Measurements from ENCODE around the gene AMBRA1.

Gene AMBRA1

DNA sequence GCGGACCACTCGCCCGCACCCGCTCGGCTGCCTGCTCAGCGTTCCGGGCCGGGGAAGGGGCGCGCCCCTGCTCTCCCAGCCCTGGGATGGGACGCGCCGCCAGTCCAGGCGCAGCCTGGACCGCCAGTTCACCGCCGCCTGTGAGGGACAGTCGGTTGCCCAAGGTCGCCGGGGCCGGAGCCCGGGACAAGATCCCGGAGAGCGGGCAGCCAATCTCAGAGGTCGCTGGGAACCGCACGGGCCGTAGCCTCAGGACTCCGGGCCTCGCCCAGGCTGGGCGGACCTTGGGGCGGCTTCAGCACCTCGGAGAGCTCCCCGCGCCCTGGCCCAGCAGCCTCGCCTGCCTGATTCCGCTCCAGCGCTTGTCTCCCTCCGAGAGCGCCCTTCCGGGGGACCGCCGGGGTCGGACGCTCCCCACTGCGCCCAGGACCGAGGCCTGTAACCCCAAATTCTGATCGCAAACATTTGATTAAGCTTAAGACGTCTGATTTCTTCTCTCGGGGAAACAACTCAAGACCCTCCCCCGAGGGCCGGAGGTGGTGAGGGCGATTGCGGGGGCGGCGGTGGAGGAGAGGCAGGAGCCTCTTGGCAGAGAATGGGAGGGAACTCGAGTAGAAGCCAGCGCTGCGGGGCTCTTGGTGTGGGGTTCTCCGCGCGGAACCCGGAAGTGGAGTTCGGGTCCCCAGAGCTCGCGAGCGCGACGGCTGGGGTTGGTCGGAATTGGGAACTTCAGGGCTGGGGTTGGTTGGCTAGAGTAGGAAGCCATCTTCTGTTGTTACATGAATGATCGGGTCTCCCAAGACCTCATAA lies 201.2 kb downstream of the AMBRA1 start:
- peak; percentile 82 to 85 for DNase-seq

DNA sequence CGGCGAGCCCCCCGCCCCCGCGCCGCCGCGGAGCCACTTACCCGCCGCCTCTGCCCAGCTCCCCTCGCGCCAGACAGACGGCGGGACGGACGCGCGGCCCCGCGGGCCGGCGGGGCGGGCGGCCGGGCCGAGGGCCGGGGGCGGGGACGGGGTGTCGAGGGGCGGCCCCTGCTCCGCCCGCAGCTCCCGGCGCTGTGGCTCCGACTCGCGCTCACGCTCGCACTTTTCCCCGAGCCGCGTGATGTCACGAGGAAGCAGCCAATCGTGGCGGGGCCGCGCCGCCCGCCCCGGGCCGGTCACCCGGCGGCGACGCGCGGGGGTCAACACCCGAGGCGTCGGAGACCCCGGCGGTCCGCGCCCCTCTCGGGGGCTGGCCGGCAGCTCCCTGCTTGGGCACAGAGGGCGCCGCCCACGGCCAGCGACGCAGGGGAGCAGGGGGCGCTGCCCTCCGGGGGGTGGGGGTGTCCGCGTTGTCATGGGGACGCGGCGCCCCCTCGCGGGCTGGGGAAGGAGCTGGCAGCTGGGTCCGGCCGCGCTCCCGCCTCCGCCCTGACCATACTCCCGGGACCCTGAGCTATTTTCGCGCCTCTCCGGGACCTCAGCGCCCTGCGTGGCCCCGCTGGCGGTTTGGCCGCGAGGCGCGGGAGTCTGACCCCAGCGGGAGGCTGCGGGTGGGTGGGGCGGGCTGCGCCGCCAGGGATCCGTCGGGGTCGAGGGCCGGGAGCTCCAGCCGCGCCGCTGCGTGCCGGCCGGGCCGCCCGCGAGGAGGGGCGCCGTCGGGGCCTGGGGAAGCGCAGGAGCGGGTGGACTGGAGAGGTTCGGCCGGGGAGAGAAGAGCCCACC lies 202.0 kb downstream of the AMBRA1 start, which contains the start of gene CHRM4:
Gene CHRM4, minus strand, starts transcription at position 199 of the 843 bp plus-strand sequence. CDS start 5,219 bp downstream, outside the sequence.
- peak in 1 of 2 donors; percentile 33 for DNase-seq

DNA sequence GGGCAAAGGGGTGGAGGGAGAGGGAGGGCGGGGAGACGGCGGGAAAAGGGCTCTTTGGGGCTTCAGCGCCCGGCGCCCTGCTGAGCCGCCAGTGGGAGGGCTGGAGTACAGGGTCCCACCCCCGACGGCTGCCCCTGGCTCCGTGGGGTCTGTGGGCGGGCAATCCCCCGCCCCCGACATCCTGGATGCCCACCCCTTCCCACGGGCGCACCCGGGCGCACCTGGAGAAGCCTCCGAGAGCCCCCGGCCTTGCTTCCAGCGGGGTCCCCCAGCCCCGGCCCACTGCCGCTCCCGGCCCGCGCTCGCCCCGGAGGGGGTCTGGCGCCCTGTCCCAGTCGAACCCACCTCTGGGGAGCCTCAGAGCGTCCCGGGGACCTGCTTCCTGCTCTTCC lies 202.6 kb downstream of the AMBRA1 start:
- no peak for DNase-seq

DNA sequence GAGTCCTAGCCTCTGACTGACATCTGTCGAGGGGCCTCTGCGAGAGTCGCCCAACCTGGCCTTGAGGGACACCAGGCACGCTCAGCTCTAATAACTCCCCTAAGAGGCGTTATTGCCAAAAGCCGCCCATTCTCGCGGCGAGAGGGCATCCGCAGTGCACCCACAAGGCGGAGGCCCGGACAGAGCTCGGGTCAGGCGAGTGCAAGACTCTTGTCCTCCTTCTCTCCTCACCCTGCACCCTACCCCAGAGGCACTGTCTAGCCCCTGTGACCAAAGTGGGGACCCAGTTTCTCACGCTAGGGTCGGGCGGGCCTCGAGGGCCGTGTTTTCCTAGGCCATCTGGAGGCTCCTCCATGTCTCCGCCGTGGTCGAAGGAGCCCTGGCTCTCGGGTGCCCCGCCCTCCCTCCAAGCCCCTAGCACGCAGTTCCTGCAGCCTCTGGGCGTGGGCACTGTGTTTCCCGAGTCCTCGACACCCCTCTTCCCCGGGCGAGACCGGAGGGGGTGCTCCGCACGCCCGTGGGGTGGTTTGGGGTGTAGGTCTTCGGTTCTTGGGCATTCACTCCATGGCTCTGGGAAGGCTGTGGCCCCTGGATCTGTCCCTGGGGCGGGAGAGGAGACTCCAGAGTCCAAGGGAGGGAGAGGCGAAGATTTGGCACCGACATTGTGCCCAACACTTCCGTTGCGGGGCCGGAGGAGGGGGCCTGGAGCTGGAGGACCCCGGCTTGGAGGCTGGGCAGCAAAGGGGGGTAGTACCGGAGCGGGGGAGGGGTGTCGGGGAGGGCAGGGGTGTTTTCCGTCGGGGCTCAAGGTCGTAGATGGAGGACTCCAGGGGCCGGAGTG lies 203.3 kb downstream of the AMBRA1 start:
- no peak for DNase-seq

DNA sequence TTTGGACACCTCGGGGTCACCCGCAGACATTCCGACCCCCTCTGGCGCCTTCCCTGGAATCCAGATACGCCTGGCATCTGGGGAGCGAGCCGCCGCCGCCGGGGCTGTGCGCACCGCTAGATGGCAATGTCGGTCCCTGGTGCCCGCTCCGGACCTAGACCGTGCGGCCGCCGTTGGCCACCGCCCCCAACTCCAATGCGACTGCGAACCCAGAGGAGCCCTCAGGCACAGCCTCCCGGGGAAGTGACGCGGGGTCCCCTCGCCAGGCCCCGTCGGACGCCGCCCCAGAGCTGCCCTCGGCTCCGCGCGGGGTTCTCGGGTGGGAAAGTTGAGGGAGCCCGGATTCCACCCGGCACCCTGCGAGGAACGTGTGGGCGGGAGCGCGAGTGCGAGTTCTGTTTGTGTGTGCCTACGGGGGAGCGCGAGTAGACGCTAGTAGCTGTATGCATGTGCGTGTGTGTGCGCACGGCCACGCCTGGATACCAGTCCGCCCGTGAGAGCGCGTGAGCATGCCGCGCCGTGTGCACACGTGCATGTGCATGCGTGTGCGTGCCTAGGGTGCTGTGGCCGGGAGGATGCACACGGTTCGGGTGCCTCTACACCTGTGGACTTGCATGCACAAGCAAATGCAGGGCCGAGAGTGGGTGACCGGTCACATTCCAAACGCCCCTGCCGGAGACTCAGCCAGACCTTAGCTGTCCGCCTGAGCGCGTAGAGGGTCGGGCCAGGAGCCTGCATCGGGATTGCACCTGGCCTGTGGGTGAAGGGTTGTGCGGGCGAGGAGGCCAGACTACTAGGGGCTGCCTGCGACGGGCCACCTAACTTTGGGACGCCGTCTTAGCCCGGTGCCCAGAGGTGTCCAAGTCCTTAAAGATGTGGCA lies 204.1 kb downstream of the AMBRA1 start:
- DNase-seq, result peak; percentile 54 to 74

DNA sequence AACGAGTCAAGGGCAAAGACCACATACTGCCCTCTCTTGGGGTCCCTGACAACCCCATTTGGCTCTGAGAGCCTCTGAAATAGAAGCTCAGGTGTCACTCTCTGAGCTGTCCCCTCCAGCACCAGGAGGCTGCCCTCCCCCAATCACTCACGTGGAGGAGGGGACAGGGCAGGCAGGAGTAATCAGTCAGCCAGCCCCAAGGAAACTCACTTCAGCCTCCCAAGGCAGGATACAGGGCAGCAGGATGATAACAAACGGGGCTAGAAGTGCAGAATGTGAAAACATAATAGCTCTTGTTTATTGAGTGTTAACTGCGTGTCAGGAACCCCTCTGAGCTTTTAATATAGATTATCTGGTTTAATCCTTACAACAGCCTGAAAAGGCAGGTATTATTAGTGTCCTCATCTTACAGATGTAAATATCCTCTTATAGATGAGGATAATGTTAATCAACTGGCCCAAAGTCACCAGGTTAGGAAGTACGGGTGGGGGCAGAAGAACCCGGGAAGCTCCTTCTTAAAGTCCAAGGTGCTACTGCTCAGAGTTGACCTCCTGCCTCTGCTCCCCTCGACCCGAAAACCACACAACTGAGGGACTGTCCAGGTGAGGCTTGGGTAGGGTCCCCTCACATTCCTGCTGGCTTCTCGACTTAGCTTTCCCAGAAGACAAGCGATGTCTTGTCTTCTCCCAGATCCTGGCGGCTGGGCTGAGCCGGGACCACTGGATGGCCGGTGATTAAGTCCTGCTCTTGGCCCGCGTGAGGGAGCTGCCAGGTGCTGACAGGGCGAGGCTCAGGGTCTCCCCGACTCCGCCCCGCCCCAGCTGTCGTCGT lies 205.0 kb downstream of the AMBRA1 start:
- DNase-seq, result no peak

DNA sequence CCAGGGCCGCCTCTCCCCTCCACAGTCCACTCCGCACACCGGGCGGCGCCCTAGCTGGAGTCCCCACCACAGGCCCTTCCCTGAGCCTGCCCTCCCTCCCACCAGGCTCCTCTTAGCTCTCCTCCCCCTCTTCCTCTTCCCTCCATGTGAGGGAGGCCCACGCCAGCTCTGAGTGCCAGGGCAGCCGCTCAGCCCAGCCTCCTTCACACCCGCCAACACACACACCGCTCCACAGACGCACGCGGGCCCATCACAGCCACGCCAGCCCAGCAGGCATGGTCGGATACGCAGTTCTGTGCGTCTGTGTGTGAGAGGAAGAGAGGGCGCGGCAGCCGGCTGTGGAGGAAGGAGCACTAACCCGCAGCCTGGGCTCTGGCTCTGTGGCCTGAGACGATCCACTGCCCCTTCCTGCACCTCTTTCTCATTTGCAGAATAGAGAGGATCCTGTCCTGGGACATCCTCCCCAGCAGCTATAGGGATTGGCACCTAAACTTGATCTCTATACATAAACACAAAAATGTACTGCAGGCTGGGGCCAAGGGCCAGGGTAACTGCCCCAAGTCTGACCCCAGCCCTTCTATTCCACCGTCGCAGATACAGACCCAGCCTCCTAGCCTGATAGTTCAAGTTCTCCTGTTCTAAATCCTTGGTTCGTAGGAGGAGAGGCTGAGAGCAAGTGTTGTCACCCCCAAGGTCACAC lies 205.8 kb downstream of the AMBRA1 start:
- DNase-seq, result peak; percentile 57 to 87

DNA sequence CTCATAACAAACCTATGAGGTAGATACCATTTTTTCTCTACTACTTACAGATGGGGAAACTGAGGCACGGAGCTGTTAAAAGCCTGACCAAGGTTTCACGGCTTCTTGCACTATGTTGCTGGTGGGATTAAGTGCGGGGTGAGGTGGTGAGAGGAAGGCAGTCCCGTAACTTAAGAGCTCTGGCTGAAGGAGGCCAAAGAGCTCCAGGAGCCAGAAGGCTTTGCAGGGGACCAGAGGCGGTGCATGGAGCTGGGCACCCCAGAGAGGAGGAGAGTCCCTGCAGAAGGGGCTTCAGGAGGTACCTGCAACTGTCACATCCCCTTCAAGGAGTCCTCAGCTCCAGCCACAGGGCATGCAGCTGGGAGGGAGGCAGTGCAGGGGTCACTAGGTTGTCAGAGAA lies 206.4 kb downstream of the AMBRA1 start:
- no peak for DNase-seq

DNA sequence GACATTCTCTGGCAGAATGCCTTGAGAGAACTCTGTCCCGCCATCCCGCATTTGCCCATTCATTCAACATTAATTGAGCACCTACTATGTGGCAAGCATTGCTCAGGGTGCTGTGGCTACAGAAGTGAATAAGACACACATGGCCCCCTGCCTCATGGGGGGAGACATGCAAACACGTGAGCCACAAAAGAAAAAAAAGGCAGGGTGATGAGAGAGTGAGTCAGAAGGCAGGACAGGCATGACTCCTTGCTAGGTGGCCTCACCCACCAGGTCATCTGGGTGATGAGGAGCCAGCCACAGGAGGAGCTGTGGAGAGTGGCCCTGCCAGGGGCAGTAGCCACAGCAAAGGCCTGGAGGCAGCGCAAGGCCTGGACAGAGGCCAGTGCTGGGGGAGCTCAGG lies 207.1 kb downstream of the AMBRA1 start:
- no peak for DNase-seq

DNA sequence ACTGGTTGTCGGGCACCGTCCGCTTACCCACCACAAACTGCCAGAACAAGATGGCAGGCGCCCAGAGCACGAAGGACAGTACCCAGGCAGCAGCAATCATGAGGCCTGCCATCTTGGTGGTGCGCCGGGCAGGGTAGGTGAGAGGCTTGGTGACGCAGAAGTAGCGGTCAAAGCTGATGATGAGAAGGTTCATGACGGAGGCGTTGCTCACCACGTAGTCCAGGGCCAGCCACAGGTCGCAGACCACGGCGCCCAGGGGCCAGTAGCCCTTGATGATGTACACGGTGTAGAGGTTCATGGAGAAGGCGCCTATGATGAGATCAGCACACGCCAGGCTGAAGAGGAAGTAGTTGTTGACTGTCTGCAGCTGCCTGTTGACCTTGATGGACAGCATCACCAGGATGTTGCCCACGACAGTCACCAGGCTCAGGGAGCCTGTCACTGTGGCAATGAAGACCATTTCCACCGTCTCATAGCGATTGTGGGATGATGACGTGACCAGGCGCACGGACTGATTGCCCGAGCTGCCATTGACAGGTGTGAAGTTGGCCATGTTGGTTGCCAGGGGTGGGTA lies 207.7 kb downstream of the AMBRA1 start:
- DNase-seq, result peak; percentile 11 to 63

DNA sequence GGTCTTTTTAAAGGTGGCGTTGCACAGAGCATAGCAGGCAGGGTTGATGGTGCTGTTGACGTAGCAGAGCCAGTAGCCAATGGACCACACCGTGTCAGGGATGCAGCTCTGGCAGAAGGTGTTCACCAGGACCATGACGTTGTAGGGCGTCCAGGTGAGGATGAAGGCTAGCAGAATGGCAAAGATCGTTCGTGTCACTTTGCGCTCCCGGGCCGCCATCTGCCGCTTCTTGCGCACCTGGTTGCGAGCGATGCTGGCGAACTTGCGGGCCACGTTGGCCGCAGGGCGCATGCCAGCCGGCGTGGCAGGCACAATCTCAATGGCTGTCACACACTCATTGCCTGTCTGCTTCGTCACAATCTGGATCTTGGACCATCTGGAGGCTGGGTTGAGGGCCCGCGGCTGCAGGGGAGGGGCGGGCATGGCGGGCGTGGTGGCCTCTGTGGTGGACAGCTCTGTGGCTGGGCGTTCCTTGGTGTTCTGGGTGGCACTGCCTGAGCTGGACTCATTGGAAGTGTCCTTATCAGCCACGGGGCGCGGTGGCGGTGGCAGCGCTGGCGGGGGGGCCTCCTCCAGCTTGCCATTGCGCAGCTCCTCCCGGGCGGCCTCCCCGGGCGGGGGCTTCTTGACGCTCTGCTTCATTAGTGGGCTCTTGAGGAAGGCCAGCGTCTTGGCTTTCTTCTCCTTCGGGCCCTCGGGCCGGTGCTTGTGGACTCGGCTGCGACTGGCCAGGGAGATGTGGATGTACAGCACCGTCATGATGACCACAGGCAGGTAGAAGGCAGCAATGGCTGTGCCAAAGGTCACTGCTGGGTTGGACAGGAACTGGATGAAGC lies 208.4 kb downstream of the AMBRA1 start:
- DNase-seq, result no peak

DNA sequence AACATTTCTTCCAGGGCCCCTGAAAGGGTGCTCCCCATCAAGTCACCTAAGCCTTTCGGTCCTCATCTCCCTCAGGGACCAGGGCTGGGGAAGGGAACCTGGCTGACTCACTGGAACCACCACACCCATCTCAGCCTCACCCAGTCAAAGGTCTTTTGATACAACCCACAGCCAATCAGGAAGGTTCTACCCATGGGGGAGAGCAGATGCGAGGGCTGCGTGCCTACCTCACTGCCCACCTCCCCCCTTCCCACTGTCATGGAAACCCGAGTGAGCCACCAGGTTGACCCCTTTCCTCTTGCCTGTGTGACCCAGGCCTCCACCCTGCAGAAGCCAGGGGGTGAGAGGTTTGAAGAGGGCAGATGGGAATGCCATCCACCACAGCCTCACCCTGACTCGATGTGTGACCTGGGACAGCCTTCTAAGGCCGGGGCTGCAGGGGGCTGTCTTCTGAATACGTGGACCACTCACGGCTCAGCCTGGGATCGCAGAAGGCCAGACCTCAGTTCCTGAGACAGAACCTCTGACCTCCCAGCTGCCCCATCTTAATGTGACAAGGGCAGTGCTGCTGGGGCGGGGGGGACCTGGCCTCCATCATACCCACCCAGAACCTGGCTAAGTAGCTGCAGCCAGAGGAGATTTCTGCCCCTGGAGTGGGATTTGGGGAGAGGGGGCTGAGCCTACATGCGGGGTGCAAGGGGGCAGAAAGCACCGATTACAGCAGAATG lies 209.7 kb downstream of the AMBRA1 start:
- DNase-seq, result no peak

DNA sequence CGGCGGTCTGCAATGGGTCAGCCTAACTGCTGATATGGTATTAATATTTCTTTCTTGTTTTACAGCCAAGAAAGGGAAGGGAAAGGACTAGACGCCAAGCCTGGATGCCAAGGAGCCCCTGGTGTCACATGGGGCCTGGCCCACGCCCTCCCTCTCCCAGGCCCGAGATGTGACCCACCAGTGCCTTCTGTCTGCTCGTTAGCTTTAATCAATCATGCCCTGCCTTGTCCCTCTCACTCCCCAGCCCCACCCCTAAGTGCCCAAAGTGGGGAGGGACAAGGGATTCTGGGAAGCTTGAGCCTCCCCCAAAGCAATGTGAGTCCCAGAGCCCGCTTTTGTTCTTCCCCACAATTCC lies 210.4 kb downstream of the AMBRA1 start:
- DNase-seq, result no peak

DNA sequence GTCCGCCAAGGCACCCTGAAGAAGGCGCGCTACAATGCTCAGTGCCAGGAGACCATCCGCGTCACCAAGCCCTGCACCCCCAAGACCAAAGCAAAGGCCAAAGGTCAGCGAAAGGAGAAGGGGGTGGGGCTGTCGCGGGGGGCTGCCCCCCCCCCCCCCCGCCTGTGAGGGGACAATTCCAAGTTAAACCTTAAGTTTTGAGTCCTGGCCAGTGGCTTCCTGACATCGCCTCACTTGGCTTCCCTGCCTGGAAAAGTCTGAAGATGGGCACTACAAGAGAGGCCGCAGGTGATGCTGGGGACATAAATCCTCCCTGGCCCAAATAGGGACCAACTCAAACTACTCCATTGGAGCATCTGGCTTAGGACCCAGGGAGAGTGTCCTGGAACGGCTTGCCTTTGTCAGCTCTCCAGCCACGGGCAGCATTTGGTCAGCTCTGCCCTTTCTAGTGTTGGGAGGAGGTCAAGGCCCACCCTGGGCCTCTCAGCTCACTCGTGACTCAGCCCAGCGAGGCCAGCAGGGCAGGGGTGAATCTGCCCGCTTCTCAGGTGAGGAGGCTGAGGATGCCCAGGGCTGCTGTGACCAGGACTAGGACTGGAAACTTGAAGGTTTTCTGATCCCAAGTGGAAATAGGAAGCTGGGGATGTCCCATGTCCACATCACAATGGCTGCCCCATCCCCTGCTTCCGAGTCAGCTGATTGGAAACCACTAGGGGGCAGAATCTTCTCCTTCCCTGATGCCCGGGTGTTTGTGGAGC lies 211.0 kb downstream of the AMBRA1 start:
- peak in 1 of 2 donors; percentile 38 for DNase-seq

DNA sequence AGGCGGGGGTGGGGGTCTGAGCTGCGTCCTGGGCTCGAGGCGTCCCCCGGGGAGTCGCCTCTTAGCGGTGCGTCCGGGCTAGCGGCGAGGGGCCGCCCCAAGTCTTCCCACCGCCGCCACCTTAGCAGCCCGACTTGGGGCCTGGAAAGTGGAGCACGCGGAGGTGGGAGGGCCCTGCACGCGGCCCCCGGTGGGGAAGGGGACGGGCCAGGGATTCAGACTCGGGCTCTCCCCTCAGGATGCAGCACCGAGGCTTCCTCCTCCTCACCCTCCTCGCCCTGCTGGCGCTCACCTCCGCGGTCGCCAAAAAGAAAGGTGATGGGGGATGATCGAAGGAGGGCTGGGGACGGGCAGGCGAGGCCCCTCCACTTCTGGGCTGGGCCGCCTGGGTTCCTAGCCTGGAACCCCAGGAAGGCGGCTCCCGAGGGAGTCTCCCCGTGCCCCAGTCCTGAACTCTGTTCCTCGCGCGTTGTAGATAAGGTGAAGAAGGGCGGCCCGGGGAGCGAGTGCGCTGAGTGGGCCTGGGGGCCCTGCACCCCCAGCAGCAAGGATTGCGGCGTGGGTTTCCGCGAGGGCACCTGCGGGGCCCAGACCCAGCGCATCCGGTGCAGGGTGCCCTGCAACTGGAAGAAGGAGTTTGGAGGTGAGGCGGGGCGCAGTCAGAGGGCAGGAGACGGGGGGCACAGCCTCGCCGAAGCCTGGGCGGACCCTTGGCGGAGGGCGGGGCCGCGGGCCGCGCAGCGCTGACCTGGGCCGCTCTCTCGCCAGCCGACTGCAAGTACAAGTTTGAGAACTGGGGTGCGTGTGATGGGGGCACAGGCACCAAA lies 211.8 kb downstream of the AMBRA1 start:
- DNase-seq, result no peak

DNA sequence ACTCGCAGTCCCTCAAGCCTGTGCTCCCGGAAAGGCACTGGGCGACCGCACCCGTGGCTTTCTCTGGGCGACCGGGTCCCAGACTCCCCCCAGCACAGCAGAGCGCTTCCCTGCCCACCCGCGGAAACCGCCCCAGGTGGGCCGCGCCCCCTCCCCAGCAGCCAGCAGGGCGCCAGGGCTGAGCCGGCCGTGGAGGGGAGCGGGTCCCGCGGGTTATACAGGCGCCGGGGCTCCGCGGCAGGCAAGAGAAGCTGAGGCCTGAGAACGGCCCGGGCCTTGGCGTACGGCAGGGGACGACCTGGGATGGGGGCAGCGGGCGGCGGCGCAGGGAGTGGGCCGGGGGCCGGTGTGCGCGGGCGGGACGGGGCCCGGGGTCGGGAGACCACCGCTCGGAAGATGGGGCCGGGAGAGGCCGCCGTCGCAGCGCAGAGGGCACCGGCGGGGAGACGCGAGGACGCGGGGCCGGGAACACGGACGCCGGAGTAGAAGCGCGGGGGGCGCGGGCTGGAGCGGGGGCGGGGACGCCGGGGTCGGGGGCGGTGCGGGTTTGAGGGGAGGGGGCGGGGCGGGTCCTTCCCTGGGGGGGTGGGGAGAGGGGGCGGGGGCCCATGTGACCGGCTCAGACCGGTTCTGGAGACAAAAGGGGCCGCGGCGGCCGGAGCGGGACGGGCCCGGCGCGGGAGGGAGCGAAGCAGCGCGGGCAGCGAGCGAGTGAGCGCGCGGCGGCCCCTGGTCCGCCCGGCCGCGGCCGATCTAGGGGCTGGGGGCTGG lies 212.6 kb downstream of the AMBRA1 start, which contains the start of gene MDK:
Gene MDK, plus strand, starts transcription at position 622 of the 771 bp plus-strand sequence. CDS start 389 bp downstream, outside the sequence.
- no peak for DNase-seq

Data from inflammatory macrophage (primary cell).